ENCODE data around the gene PEX14. TPM values are rescaled to one million over a fixed set of nuclear protein-coding genes. Genes with fewer than 3 reads are reported as not detected.
"Not testable (repeated sequence)": the region's sequence is repeated elsewhere in the genome, so short reads cannot be mapped to it uniquely, and the experiment has no call there.

PEX14 gene
- total RNA-seq, 1 experiment from 2014 or later: 9.1 TPM

DNA sequence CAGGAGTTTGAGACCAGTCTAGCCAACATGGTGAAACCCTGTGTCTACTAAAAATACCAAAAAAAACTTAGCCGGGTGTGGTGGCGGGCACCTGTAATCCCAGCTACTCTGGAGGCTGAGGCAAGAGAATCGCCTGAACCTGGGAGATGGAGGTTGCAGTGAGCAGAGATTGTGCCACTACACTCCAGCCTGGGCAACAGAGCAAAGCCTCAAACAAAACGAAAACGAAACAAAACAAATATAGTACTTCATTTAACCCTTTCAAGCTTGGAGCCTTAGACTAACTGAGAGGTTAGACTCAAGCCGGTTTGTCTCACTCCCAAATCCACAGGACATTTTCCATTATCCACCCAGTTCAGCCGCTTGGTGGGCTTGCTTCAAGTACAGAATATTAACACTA lies 17.3 kb upstream of the PEX14 start:
- H3K4me1 ChIP-seq (ENCODE audit: low read length); H3K4me2 ChIP-seq (ENCODE audit: low read depth, low read length, poor library complexity, severe bottlenecking); H3K9me3 ChIP-seq (ENCODE audit: low read length); H4K20me1 ChIP-seq (ENCODE audit: insufficient read depth, low read depth, low read length); DNase-seq; H3K27ac ChIP-seq (ENCODE audit: low read length); H3K9me2 ChIP-seq (replicated peaks; ENCODE audit: insufficient read depth, low read length); H3K4me3 ChIP-seq (ENCODE audit: low read length); H3K9ac ChIP-seq (ENCODE audit: low read length); H3K27me3 ChIP-seq (ENCODE audit: low read length); H3K79me2 ChIP-seq (ENCODE audit: low read length); H2AFZ ChIP-seq (ENCODE audit: low read length): not testable (repeated sequence)
- peaks cover 29% of the 10 kb centered on the region for H3K36me3 ChIP-seq (ENCODE audit: insufficient read depth, low read length)

DNA sequence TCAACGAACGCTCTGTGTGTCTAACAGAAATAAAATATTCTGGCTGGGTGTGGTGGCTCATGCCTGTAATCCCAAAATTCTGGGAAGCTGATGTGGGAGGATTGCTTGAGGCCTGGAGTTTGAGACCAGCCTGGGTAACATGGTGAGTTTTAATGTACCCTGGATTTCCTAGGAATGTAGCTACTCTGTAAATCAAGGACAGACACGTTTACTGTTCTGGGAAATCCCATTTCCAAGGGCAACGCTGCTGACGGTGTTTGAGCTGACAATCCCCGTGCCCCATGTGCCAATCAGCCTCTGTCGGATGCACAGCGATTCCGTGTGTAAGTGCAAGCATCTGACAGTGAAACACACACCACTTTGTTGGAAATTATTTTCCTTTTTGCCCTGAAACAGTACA lies 16.9 kb upstream of the PEX14 start:
- Histone ChIP-seq H3K27me3 (ENCODE audit: low read length) (no peaks in the 10 kb centered on the region), H3K4me2 (ENCODE audit: low read depth, low read length, poor library complexity, severe bottlenecking) (no peak overlapping the region), H3K79me2 (ENCODE audit: low read length) (no peaks in the 10 kb centered on the region), H3K4me3 (ENCODE audit: low read length) (no peak overlapping the region), H3K9me3 (ENCODE audit: low read length) (no peaks in the 10 kb centered on the region), H4K20me1 (ENCODE audit: insufficient read depth, low read depth, low read length) (no peaks in the 10 kb centered on the region), H3K36me3 (ENCODE audit: insufficient read depth, low read length) (peaks cover 32% of the 10 kb centered on the region), H2AFZ (ENCODE audit: low read length) (no peak overlapping the region), H3K27ac (ENCODE audit: low read length) (no peak overlapping the region), H3K9ac (ENCODE audit: low read length) (no peak overlapping the region), H3K4me1 (ENCODE audit: low read length) (no peaks in the 10 kb centered on the region), H3K9me2 (replicated peaks; ENCODE audit: insufficient read depth, low read length) (no peaks in the 10 kb centered on the region)
- DNase-seq: no peak

GRCh38 chr1:10459184-10459583 lies 15.6 kb upstream of the PEX14 start:
- no peak overlapping the region for H2AFZ ChIP-seq (ENCODE audit: low read length)

GRCh38 chr1:10467078-10467477 lies 7.7 kb upstream of the PEX14 start:
- H4K20me1 ChIP-seq (ENCODE audit: insufficient read depth, low read depth, low read length): peaks cover 4% of the 10 kb centered on the region; the same call in 1 of the 2 replicates
- H3K9ac ChIP-seq (ENCODE audit: low read length): no peak overlapping the region
- H3K4me2 ChIP-seq (ENCODE audit: low read depth, low read length, poor library complexity, severe bottlenecking): no peak overlapping the region
- H3K4me3 ChIP-seq (ENCODE audit: low read length): no peak overlapping the region
- peaks cover 30% of the 10 kb centered on the region for H3K79me2 ChIP-seq (ENCODE audit: low read length)
- H2AFZ ChIP-seq (ENCODE audit: low read length): no peak overlapping the region
- H3K36me3 ChIP-seq (ENCODE audit: insufficient read depth, low read length): peaks cover 27% of the 10 kb centered on the region
- no peaks in the 10 kb centered on the region for H3K9me2 ChIP-seq (replicated peaks; ENCODE audit: insufficient read depth, low read length)
- no peak overlapping the region for H3K27ac ChIP-seq (ENCODE audit: low read length)
- DNase-seq: no peak
- no peaks in the 10 kb centered on the region for H3K27me3 ChIP-seq (ENCODE audit: low read length)
- no peaks in the 10 kb centered on the region for H3K9me3 ChIP-seq (ENCODE audit: low read length)
- H3K4me1 ChIP-seq (ENCODE audit: low read length): peaks cover 9% of the 10 kb centered on the region

More at GRCh38 chr1:10459184-10459583, 15.6 kb upstream of the PEX14 start:
- Histone ChIP-seq H3K9ac (ENCODE audit: low read length) (no peak overlapping the region), H3K79me2 (ENCODE audit: low read length) (no peaks in the 10 kb centered on the region), H3K4me1 (ENCODE audit: low read length) (no peaks in the 10 kb centered on the region), H4K20me1 (ENCODE audit: insufficient read depth, low read depth, low read length) (no peaks in the 10 kb centered on the region), H3K36me3 (ENCODE audit: insufficient read depth, low read length) (peaks cover 37% of the 10 kb centered on the region), H3K27me3 (ENCODE audit: low read length) (no peaks in the 10 kb centered on the region), H3K27ac (ENCODE audit: low read length) (no peak overlapping the region), H3K9me2 (replicated peaks; ENCODE audit: insufficient read depth, low read length) (no peaks in the 10 kb centered on the region), H3K4me2 (ENCODE audit: low read depth, low read length, poor library complexity, severe bottlenecking) (no peak overlapping the region), H3K4me3 (ENCODE audit: low read length) (no peak overlapping the region), H3K9me3 (ENCODE audit: low read length) (no peaks in the 10 kb centered on the region)
- DNase-seq: no peak

DNA sequence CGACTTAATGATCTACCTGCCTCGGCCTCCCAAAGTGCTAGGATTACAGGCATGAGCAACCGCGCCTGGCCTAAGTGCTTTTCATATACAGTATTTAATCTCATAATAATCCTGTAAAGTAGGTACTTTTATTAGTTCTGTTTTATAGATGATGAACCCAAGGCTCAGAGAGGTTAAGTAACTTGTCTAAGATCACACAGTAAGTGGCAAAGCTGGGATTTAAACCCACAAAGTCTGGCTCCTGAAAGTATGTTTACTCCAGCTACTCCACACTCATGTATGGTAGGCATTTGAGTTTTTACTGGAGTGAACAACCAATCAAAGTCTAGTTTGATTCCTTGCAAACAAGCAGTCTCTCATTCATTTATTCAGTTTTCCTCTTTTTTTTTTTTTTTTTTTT lies 4.7 kb upstream of the PEX14 start:
- Histone ChIP-seq H3K9ac (ENCODE audit: low read length) (no peak overlapping the region), H3K79me2 (ENCODE audit: low read length) (peaks cover 32% of the 10 kb centered on the region), H4K20me1 (ENCODE audit: insufficient read depth, low read depth, low read length) (peaks cover 4% of the 10 kb centered on the region; the same call in 1 of the 2 replicates), H3K9me2 (replicated peaks; ENCODE audit: insufficient read depth, low read length) (no peaks in the 10 kb centered on the region), H3K36me3 (ENCODE audit: insufficient read depth, low read length) (peaks cover 15% of the 10 kb centered on the region), H3K27me3 (ENCODE audit: low read length) (no peaks in the 10 kb centered on the region), H3K4me2 (ENCODE audit: low read depth, low read length, poor library complexity, severe bottlenecking) (no peak overlapping the region), H3K27ac (ENCODE audit: low read length) (no peak overlapping the region), H3K4me1 (ENCODE audit: low read length) (peaks cover 28% of the 10 kb centered on the region), H3K4me3 (ENCODE audit: low read length) (no peak overlapping the region), H3K9me3 (ENCODE audit: low read length) (no peaks in the 10 kb centered on the region), H2AFZ (ENCODE audit: low read length) (no peak overlapping the region)
- no peak for DNase-seq

GRCh38 chr1:10471411-10472219 lies 3.1 kb upstream of the PEX14 start:
- Histone ChIP-seq H2AFZ (ENCODE audit: low read length) (peak overlapping the region; percentile 52; the same call in 1 of the 2 replicates), H3K9me2 (replicated peaks; ENCODE audit: insufficient read depth, low read length) (no peaks in the 10 kb centered on the region)

GRCh38 chr1:10472220-10473144 lies 2.3 kb upstream of the PEX14 start, which contains the start of gene DFFA:
DFFA (minus strand) TSS chr1:10472529; CDS start chr1:10472458, 71 bp downstream.
- Histone ChIP-seq H3K27ac (ENCODE audit: low read length) (peak within 1 kb of the TSS; percentile 95), H3K79me2 (ENCODE audit: low read length) (peaks cover 56% of the 10 kb centered on the region), H3K4me1 (ENCODE audit: low read length) (peaks cover 41% of the 10 kb centered on the region), H3K9me2 (replicated peaks; ENCODE audit: insufficient read depth, low read length) (no peaks in the 10 kb centered on the region), H4K20me1 (ENCODE audit: insufficient read depth, low read depth, low read length) (peaks cover 4% of the 10 kb centered on the region; the same call in 1 of the 2 replicates), H3K27me3 (ENCODE audit: low read length) (no peaks in the 10 kb centered on the region), H3K9ac (ENCODE audit: low read length) (peak within 1 kb of the TSS; percentile 83), H2AFZ (ENCODE audit: low read length) (peak within 1 kb of the TSS; percentile 52), H3K9me3 (ENCODE audit: low read length) (no peaks in the 10 kb centered on the region), H3K36me3 (ENCODE audit: insufficient read depth, low read length) (peaks cover 12% of the 10 kb centered on the region), H3K4me3 (ENCODE audit: low read length) (peak within 1 kb of the TSS; percentile 85), H3K4me2 (ENCODE audit: low read depth, low read length, poor library complexity, severe bottlenecking) (peak within 1 kb of the TSS; percentile 89)
- peak; percentile 99 for DNase-seq

More at GRCh38 chr1:10471411-10472219, 3.1 kb upstream of the PEX14 start:
- no peaks in the 10 kb centered on the region for H3K9me3 ChIP-seq (ENCODE audit: low read length)
- peaks cover 15% of the 10 kb centered on the region for H3K36me3 ChIP-seq (ENCODE audit: insufficient read depth, low read length)
- H3K27ac ChIP-seq (ENCODE audit: low read length): peak overlapping the region; percentile 95
- peaks cover 4% of the 10 kb centered on the region; the same call in 1 of the 2 replicates for H4K20me1 ChIP-seq (ENCODE audit: insufficient read depth, low read depth, low read length)
- DNase-seq: peak; percentile 62
- peak overlapping the region; percentile 83 for H3K9ac ChIP-seq (ENCODE audit: low read length)
- H3K4me1 ChIP-seq (ENCODE audit: low read length): peaks cover 36% of the 10 kb centered on the region
- no peaks in the 10 kb centered on the region for H3K27me3 ChIP-seq (ENCODE audit: low read length)
- H3K4me2 ChIP-seq (ENCODE audit: low read depth, low read length, poor library complexity, severe bottlenecking): peak overlapping the region; percentile 89
- peaks cover 48% of the 10 kb centered on the region for H3K79me2 ChIP-seq (ENCODE audit: low read length)
- H3K4me3 ChIP-seq (ENCODE audit: low read length): peak overlapping the region; percentile 85

Measured in Karpas-422 (cell line).